Psoas muscle (tissue), 8 donors: ENCODE data around the gene CRISPLD2. TPM values are rescaled to one million over a fixed set of nuclear protein-coding genes. Genes with fewer than 3 reads are reported as not detected.
A peak's percentile ranks its signal among the peaks of the same experiment; 100 is the strongest.

ENCODE experiments used
- ATAC-seq, 4 donors: fragments of 200-7000 bp; cut with Tn5 transposase; one replicate each; pipeline ENCODE4 v1.9.1; 2020; ENCODE audit warnings: moderate library complexity in 3 of 4, mild to moderate bottlenecking in 2 of 4
- DNase-seq, 2 donors: peaks; one replicate each; pipeline ENCODE4 v3.0.0-alpha.2; 2020
- H3K27ac ChIP-seq: fragments of 200-600 bp; one replicate; pipeline ENCODE4 v1.8.0; 2022
- H3K27me3 ChIP-seq, 3 donors: fragments of 200-600 bp in 1 of 3; one replicate each; pipeline versions ENCODE4 v1.6.1 to v1.8.0; 2013 to 2022; ENCODE audit warnings: low read length in 2 of 3, mild to moderate bottlenecking in 2 of 3, moderate library complexity in 1 of 3; ENCODE audit not compliant: insufficient read depth in 3 of 3
- H3K36me3 ChIP-seq, 2 donors: fragments of 200-600 bp in 1 of 2; one replicate each; pipeline versions ENCODE4 v1.6.1 to v1.8.0; 2013 to 2022; ENCODE audit warnings: low read depth in 1 of 2, mild to moderate bottlenecking in 1 of 2, moderate library complexity in 1 of 2; ENCODE audit not compliant: insufficient read depth in 1 of 2
- H3K4me1 ChIP-seq: fragments of 200-600 bp; one replicate; pipeline ENCODE4 v1.8.0; 2022
- H3K4me3 ChIP-seq: fragments of 200-600 bp; one replicate; pipeline ENCODE4 v1.8.0; 2022; ENCODE audit warnings: mild to moderate bottlenecking
- H3K9me3 ChIP-seq: fragments of 200-600 bp; one replicate; pipeline ENCODE4 v1.8.0; 2022
- CTCF ChIP-seq: fragments of 200-600 bp; IDR thresholded peaks from one replicate; pipeline ENCODE4 v1.8.0; 2022; ENCODE audit warnings: antibody characterized with exemption
- WGBS, 3 donors: extraction: QIAGEN DNeasy Blood & Tissue Kit; methylation state at CpG; one replicate each; pipeline versions ENCODE4 v1.1.6 to v1.1.7; 2013; 5-methylcytosine and 5-hydroxymethylcytosine counted together
- intact Hi-C, 2 donors: fragments of 100-400 bp; cut with DNase I; formaldehyde crosslinking; loops; one replicate each; pipeline versions ENCODE4 v1.11.0 to v1.14.2; 2022
- polyA plus RNA-seq, 3 donors: library from polyadenylated mRNA; stranded (reverse); fragments of 200-250 nt; gene quantifications; one replicate each; pipeline ENCODE4 v1.2.3, GENCODE V29; 2013
- total RNA-seq, 4 donors: library from RNA; stranded (reverse); fragmentation: NEBNext Ultra II Directional in 2 of 4; extraction: Animal tissue kit (Norgen Biotek cat#: 25700) in 2 of 4; gene quantifications; one replicate each; pipeline versions ENCODE4 v1.2.1 to v1.2.4, GENCODE V29; 2021 to 2023
- donor health status: healthy with polysubstance abuse.
- donor health status: DM: no; HTN: no; CAD: no; lungs with moderate emphysema.
- donor health status: Bipolar disorder and iron deficiency.
- donor health status: healthy.
- donor health status: DM: yes; HTN: yes; CAD: no.
- donor health status: DM: no; HTN: no; CAD: no.
- donor health status: DM: no; HTN: no; CAD: no.
- donor health status: DM: yes; HTN: yes; CAD: no.

Gene CRISPLD2
- total and polyA plus RNA-seq, 7 donors = 7.1 to 28.6 (median 11.5) TPM

- Histone ChIP-seq H3K27ac (no peak overlapping the region), H3K4me3 (no peak overlapping the region), H3K9me3 (no peaks in the 10 kb centered on the region), H3K36me3 (no peaks in the 10 kb centered on the region), H3K27me3 (no peaks in the 10 kb centered on the region), H3K4me1 (no peaks in the 10 kb centered on the region)
- DNase-seq (no peak), ATAC-seq (no peak)
- 92 to 95% (median 94%) methylated on average over 11 of the region's 11 CpGs for WGBS, 3 donors
- TF ChIP-seq CTCF = no peak
- intact Hi-C loops = no loop called here
These were observed 66.8 kb downstream of the CRISPLD2 start for GRCh38 chr16:84886497-84887090.

- Histone ChIP-seq H3K36me3 (no peaks in the 10 kb centered on the region), H3K4me3 (no peak overlapping the region), H3K27me3 (no peaks in the 10 kb centered on the region), H3K9me3 (no peaks in the 10 kb centered on the region), H3K4me1 (no peaks in the 10 kb centered on the region), H3K27ac (no peak overlapping the region)
- TF ChIP-seq CTCF = no peak
- DNase-seq = no peak
- intact Hi-C loops = no loop called here
- no peak for ATAC-seq
- WGBS, 3 donors = 95 to 96% (median 95%) methylated on average over 15 of the region's 15 CpGs
These were observed 67.4 kb downstream of the CRISPLD2 start for GRCh38 chr16:84887207-84887606.

- no peaks in the 10 kb centered on the region for H3K36me3 ChIP-seq
- DNase-seq = no peak
- intact Hi-C loops = no loop called here
These were observed 68.7 kb downstream of the CRISPLD2 start for GRCh38 chr16:84888450-84888849.

GRCh38 chr16:84889066-84889465 lies 69.3 kb downstream of the CRISPLD2 start:
- WGBS, 3 donors = 64 to 75% (median 71%) methylated on average over 12 of the region's 12 CpGs
- no peaks in the 10 kb centered on the region for H3K36me3 ChIP-seq
- intact Hi-C loops = no loop called here

More at GRCh38 chr16:84888450-84888849, 68.7 kb downstream of the CRISPLD2 start:
- Histone ChIP-seq H3K27ac (no peak overlapping the region), H3K4me3 (no peak overlapping the region), H3K27me3 (no peaks in the 10 kb centered on the region), H3K9me3 (no peaks in the 10 kb centered on the region), H3K4me1 (no peaks in the 10 kb centered on the region)
- 95 to 98% (median 97%) methylated on average over 7 of the region's 7 CpGs for WGBS, 3 donors
- ATAC-seq = no peak
- TF ChIP-seq CTCF = no peak

More at GRCh38 chr16:84889066-84889465, 69.3 kb downstream of the CRISPLD2 start:
- Histone ChIP-seq H3K9me3 (no peaks in the 10 kb centered on the region), H3K4me3 (no peak overlapping the region), H3K4me1 (no peaks in the 10 kb centered on the region), H3K27me3 (no peaks in the 10 kb centered on the region), H3K27ac (no peak overlapping the region)
- TF ChIP-seq CTCF = no peak
- ATAC-seq (no peak), DNase-seq (peak in 1 of 2 donors; percentile 41)
